22Rv1 (cell line): Measurements from ENCODE around the gene PNPLA6.

ENCODE experiments used
- ZFX ChIP-seq: fragments of 450-650 bp; IDR thresholded peaks from 2 replicates; pipeline ENCODE4 v1.6.1; 2017; ENCODE audit warnings: antibody characterized with exemption, borderline replicate concordance
- TF ChIP-seq, protein P1 (sequence below): fragments of 450-650 bp; IDR thresholded peaks from 2 replicates; pipeline ENCODE4 v1.5.1; 2017; ENCODE audit warnings: mild to moderate bottlenecking

DNA sequence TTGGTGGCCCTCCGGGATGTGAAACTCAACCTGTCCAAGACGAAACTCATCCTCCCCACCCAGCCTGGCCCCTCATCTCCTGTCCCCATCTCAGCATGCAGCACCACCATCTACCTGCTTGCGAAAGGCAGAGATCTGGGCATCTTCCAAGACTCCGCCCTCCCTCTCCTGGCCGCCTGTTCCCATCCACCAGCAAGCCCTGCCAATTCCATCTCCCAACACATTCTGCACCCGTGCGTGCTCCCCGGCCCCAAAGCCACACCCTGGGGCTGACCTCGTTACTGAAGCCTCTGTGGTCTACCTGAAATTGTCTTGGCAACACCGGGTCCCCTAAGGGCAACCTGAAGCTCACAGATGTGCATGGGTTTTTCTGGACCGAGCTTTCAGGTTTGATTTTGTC, 46.9 kb downstream of the PNPLA6 start:
- TF ChIP-seq, protein P1, sequence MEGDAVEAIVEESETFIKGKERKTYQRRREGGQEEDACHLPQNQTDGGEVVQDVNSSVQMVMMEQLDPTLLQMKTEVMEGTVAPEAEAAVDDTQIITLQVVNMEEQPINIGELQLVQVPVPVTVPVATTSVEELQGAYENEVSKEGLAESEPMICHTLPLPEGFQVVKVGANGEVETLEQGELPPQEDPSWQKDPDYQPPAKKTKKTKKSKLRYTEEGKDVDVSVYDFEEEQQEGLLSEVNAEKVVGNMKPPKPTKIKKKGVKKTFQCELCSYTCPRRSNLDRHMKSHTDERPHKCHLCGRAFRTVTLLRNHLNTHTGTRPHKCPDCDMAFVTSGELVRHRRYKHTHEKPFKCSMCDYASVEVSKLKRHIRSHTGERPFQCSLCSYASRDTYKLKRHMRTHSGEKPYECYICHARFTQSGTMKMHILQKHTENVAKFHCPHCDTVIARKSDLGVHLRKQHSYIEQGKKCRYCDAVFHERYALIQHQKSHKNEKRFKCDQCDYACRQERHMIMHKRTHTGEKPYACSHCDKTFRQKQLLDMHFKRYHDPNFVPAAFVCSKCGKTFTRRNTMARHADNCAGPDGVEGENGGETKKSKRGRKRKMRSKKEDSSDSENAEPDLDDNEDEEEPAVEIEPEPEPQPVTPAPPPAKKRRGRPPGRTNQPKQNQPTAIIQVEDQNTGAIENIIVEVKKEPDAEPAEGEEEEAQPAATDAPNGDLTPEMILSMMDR: no peak
- TF ChIP-seq ZFX: no peak
